Upper lobe of left lung (tissue), 6 donors: Measurements from ENCODE around the gene ADD1. TPM values are rescaled to one million over a fixed set of nuclear protein-coding genes. Genes with fewer than 3 reads are reported as not detected.

Source experiments
- ATAC-seq, 2 donors: fragments of 200-7000 bp; cut with Tn5 transposase; one replicate each; pipeline ENCODE4 v1.9.1; 2022; ENCODE audit warnings: mild to moderate bottlenecking in 2 of 2, moderate library complexity in 2 of 2; ENCODE audit not compliant: low FRiP score in 2 of 2
- DNase-seq, 2 donors: peaks; one replicate each; pipeline ENCODE4 v3.0.0-alpha.2; 2019 to 2020
- H3K27ac ChIP-seq, 4 donors: fragments of 200-600 bp; sonication (generic); one replicate each; pipeline ENCODE4 v1.5.1; 2016 to 2019
- H3K27me3 ChIP-seq, 4 donors: fragments of 200-600 bp; sonication (generic); one replicate each; pipeline ENCODE4 v1.5.1; 2017 to 2019
- H3K36me3 ChIP-seq, 4 donors: fragments of 200-600 bp; sonication (generic); one replicate each; pipeline ENCODE4 v1.5.1; 2016 to 2019
- H3K4me1 ChIP-seq, 4 donors: fragments of 200-600 bp; sonication (generic); one replicate each; pipeline ENCODE4 v1.5.1; 2018 to 2019
- H3K4me3 ChIP-seq, 4 donors: fragments of 200-600 bp; sonication (generic); one replicate each; pipeline ENCODE4 v1.5.1; 2017 to 2019; ENCODE audit warnings: mild to moderate bottlenecking in 2 of 4, moderate library complexity in 1 of 4
- H3K9me3 ChIP-seq, 4 donors: fragments of 200-600 bp; sonication (generic); one replicate each; pipeline ENCODE4 v1.5.1; 2018 to 2019
- EP300 ChIP-seq, 4 donors: sonication (generic); formaldehyde crosslinking; IDR thresholded peaks; one replicate each; pipeline ENCODE4 v1.5.1; 2017; ENCODE audit warnings: antibody characterized with exemption in 4 of 4, control low read depth in 2 of 4
- POLR2A ChIP-seq, 4 donors: fragments of 450-650 bp; IDR thresholded peaks; one replicate each; pipeline ENCODE4 v1.5.1; 2016 to 2017; ENCODE audit warnings: antibody characterized with exemption in 4 of 4, mild to moderate bottlenecking in 2 of 4
- POLR2AphosphoS5 ChIP-seq, 2 donors: sonication (generic); formaldehyde crosslinking; IDR thresholded peaks; one replicate each; pipeline ENCODE4 v1.5.1; 2017; ENCODE audit warnings: antibody characterized with exemption in 2 of 2
- WGBS, 2 donors: methylation state at CpG; one replicate each; pipeline ENCODE4 v1.1.5; 2017 to 2018; 5-methylcytosine and 5-hydroxymethylcytosine counted together
- total RNA-seq, 6 donors: library from RNA; depleted of rRNA in 4 of 6; stranded (reverse); fragments of >200 nt in 4 of 6; gene quantifications; one replicate each; pipeline versions ENCODE4 v1.1.0 to v1.2.1, GENCODE V29; 2016 to 2021
- TF ChIP-seq, protein P1 (sequence below), 6 experiments: fragments of 450-650 bp in 4 of 6; fragments of 200-600 bp in 2 of 6; sonication (generic) in 2 of 6; IDR thresholded peaks; one replicate each; pipeline ENCODE4 v1.5.1; 2016 to 2019; ENCODE audit warnings: antibody characterized with exemption in 6 of 6
- donor health status: DM: no; HTN: no; CAD: no; lungs with moderate emphysema.
- donor health status: DM: no; HTN: yes; CAD: no; lungs with severe emphysema.

Gene ADD1
- total RNA-seq, 6 donors from 2014 or later: 184 to 651 (median 290) TPM

DNA sequence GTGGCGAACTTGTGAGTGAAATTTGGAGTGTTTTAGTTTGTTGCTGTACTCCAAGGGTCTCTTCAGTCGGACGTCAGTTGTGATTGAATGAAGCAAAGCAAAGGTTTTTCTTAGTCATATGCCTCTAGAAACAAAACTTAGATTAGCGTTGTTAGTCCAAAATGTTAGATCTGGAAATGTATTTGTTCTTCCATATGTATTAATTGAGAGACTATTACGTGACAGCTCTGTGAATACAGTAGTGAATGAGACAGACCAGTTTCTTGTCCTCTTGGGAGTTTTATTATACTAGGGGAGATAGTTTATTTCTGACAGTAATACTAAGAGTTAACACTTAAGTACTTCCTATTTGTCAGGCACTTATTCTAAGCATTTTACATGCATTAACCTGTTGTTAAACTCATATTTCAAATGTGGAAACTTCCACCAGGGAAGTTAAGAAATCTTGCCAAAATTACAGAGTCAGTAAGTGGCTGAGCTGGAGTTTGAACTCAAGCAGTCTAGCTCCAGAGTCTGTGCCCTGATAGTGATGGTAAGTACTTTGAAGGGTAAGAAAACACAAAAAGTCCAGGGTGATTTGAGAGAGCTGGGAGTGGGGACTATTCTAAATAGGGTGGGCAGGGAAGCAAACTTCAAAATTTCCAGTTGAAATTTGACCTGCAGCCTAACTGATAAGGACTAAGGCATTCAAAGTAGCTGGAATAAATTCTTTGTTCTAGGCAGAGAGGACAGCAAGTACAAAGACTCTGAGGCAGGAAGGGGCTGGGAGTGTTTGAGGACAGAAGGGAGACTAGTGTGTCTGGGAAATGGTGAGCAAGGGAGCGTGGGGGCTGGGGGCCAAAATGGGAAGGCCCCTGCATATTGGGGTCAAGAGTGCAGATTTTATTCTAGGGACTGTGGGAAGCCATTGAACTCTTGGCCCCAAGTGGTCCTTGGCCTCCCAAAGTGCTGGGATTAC lies 17.0 kb downstream of the ADD1 start:
- TF ChIP-seq EP300 (IDR thresholded peaks at IDR 0.05) (peak; percentile 32 to 96 (median 85)), POLR2A (IDR thresholded peaks at IDR 0.05) (no peak), POLR2AphosphoS5 (IDR thresholded peaks at IDR 0.05) (peak; percentile 85 to 88)
- TF ChIP-seq, protein P1, sequence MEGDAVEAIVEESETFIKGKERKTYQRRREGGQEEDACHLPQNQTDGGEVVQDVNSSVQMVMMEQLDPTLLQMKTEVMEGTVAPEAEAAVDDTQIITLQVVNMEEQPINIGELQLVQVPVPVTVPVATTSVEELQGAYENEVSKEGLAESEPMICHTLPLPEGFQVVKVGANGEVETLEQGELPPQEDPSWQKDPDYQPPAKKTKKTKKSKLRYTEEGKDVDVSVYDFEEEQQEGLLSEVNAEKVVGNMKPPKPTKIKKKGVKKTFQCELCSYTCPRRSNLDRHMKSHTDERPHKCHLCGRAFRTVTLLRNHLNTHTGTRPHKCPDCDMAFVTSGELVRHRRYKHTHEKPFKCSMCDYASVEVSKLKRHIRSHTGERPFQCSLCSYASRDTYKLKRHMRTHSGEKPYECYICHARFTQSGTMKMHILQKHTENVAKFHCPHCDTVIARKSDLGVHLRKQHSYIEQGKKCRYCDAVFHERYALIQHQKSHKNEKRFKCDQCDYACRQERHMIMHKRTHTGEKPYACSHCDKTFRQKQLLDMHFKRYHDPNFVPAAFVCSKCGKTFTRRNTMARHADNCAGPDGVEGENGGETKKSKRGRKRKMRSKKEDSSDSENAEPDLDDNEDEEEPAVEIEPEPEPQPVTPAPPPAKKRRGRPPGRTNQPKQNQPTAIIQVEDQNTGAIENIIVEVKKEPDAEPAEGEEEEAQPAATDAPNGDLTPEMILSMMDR (IDR thresholded peaks at IDR 0.05): no peak
- ATAC-seq (peak; percentile 51 to 87), DNase-seq (peak in 1 of 2 donors; percentile 80)
- peak overlapping the region; percentile 75 to 86 (median 80) for H3K27ac ChIP-seq
- H3K27me3 ChIP-seq: no peaks in the 10 kb centered on the region
- H3K4me3 ChIP-seq: peak overlapping the region in 1 of 4 donors; percentile 13
- WGBS, 2 donors: 45 to 54% methylated on average over 6 of the region's 6 CpGs
- no peaks in the 10 kb centered on the region for H3K9me3 ChIP-seq
- H3K4me1 ChIP-seq: peaks cover 87 to 98% (median 91%) of the 10 kb centered on the region in 4 donors
- no peaks in the 10 kb centered on the region for H3K36me3 ChIP-seq

DNA sequence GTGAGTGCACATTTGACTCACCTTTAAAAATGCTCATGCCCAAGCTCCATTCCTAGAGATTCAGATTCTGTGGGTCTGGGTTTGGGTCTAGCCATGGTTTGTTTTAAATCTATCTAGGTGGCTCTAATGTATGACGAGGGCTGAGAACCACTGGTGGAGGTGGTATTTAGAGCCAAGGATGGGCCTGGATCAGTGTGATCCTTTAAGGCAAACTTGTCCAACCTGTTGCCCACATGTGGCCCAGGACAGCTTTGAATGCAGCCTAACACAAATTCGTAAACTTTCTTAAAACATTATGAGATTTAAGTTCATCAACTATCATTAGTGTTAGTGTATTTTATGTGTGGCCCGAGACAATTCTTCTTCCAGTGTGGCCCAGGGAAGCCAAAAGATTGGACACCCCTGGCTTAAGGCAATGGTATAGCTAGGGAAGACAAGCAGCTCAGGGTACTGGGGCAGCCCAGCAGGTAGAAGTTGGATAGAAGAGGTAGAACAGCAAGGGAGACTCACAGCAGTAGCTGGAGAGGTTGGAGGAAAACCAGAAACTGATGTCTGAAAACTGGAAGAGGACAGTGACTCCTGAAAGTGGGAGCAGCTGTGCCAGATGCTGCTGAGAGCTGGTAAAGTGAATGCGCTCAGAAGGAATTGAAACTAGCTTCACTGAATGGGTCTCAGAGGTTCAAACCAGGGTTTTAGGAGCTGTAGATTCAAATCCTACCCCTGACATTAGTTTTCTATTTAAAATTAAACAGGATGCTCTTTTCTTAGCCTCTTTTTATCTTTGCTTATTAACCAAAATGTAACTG lies 18.2 kb downstream of the ADD1 start:
- peak overlapping the region; percentile 75 to 86 (median 80) for H3K27ac ChIP-seq
- TF ChIP-seq EP300 (IDR thresholded peaks at IDR 0.05) (no peak), POLR2AphosphoS5 (IDR thresholded peaks at IDR 0.05) (no peak), POLR2A (IDR thresholded peaks at IDR 0.05) (no peak)
- TF ChIP-seq, protein P1 (IDR thresholded peaks at IDR 0.05): no peak
- no peaks in the 10 kb centered on the region for H3K27me3 ChIP-seq
- peaks cover 94 to 100% (median 96%) of the 10 kb centered on the region in 4 donors for H3K4me1 ChIP-seq
- no peaks in the 10 kb centered on the region for H3K9me3 ChIP-seq
- no peaks in the 10 kb centered on the region for H3K36me3 ChIP-seq
- ATAC-seq (peak in 1 of 2 donors; percentile 39), DNase-seq (no peak)
- 73 to 79% methylated on average over 4 of the region's 4 CpGs for WGBS, 2 donors
- peak overlapping the region in 2 of 4 donors; percentile 2 to 13 for H3K4me3 ChIP-seq

DNA sequence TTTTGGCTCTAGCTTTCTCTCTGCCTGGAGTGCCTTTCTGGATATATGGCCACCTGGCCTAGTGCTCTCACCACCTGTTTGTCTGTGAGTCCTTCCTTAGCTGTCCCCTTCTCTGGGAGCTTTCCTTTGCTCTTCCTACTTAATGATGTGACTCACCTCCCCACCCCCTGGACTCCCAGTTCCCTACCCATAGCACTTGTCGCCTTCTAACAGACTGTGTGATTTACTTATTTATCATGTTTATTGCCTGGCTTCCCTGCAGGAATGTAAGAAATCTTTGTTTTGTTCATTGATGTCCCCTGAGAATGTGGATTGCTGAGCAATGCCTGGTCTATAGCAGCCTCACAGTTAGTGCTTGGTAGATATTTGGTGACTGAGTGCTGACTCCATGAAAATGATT lies 18.9 kb downstream of the ADD1 start:
- H3K4me3 ChIP-seq: peak overlapping the region in 2 of 4 donors; percentile 2 to 13
- no peaks in the 10 kb centered on the region for H3K9me3 ChIP-seq
- H3K27ac ChIP-seq: peak overlapping the region; percentile 75 to 86 (median 80)
- TF ChIP-seq POLR2AphosphoS5 (IDR thresholded peaks at IDR 0.05) (no peak), EP300 (IDR thresholded peaks at IDR 0.05) (no peak), POLR2A (IDR thresholded peaks at IDR 0.05) (no peak)
- TF ChIP-seq, protein P1 (IDR thresholded peaks at IDR 0.05): no peak
- H3K27me3 ChIP-seq: no peaks in the 10 kb centered on the region
- H3K36me3 ChIP-seq: no peaks in the 10 kb centered on the region
- peaks cover 96 to 100% (median 96%) of the 10 kb centered on the region in 4 donors for H3K4me1 ChIP-seq
- WGBS, 2 donors: 31 to 53% methylated on average over 1 of the region's 1 CpG
- DNase-seq: peak in 1 of 2 donors; percentile 47
- peak in 1 of 2 donors; percentile 57 for ATAC-seq

DNA sequence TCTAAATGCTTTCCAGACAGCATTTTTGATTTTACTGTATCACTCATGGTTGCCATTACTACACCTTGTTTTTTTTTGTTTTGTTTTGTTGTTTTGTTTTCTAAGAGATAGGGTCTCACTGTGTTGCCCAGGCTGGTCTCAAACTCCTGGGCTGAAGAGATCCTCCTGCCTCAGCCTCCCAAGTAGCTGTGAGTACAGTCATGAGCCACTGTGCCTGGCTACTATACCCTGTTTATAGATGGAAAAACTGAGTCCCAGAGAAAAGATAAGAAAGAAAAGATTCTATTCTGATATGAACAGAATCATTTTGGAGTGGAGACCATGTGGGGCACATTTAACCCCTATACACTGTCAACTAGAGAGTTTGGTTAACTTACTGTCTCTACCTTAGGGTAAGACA lies 20.0 kb downstream of the ADD1 start:
- no peaks in the 10 kb centered on the region for H3K9me3 ChIP-seq
- H3K36me3 ChIP-seq: no peaks in the 10 kb centered on the region
- no peak for TF ChIP-seq POLR2A (IDR thresholded peaks at IDR 0.05)
- no peak for TF ChIP-seq POLR2AphosphoS5 (IDR thresholded peaks at IDR 0.05)
- TF ChIP-seq EP300 (IDR thresholded peaks at IDR 0.05): no peak
- TF ChIP-seq, protein P1 (IDR thresholded peaks at IDR 0.05): no peak
- DNase-seq (no peak), ATAC-seq (no peak)
- H3K27me3 ChIP-seq: no peaks in the 10 kb centered on the region
- peak overlapping the region in 2 of 4 donors; percentile 82 to 86 for H3K27ac ChIP-seq
- H3K4me1 ChIP-seq: peaks cover 94 to 100% (median 95%) of the 10 kb centered on the region in 4 donors
- no peak overlapping the region for H3K4me3 ChIP-seq
